ENCODE data around the gene MAD2L1. TPM values are rescaled to one million over a fixed set of nuclear protein-coding genes. Genes with fewer than 3 reads are reported as not detected.

The MAD2L1 gene
- total RNA-seq, 1 donor from 2014 or later, result 90.2 TPM

DNA sequence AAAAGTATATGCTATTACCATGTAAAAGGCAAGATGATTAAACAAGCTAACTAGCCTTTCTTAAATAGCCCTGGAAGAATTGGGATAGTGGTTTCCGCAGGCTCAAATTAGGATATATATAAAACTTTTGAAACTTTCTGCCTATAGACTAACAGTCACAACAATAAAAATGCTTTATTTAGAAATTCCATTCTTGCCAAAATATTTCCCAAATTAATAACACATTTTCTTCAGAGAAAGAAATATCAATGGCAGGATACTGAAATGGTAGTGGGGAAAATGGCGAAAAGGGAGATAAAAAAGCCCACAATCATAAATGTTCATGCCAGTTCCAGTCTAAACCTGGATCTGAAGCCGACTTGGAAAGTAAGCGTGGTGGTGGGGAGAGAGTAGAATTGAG, 56.0 kb downstream of the MAD2L1 start:
- TF ChIP-seq CTCF (conservative IDR thresholded peaks at IDR 0.05), result no peak
- Mint-ChIP-seq H3K27me3 (ENCODE audit: low read depth) (no peaks in the 10 kb centered on the region), H3K27ac (ENCODE audit: unreplicated experiment) (no peak overlapping the region), H3K4me3 (no peak overlapping the region), H3K9me3 (peaks cover 12% of the 10 kb centered on the region), H3K4me1 (no peaks in the 10 kb centered on the region), H3K36me3 (ENCODE audit: low read depth) (no peaks in the 10 kb centered on the region)
- DNase-seq (ENCODE audit: low read depth, low spot score), result no peak

- TF ChIP-seq CTCF (conservative IDR thresholded peaks at IDR 0.05), result no peak
- Mint-ChIP-seq H3K4me1 (no peaks in the 10 kb centered on the region), H3K4me3 (no peak overlapping the region), H3K36me3 (ENCODE audit: low read depth) (no peaks in the 10 kb centered on the region), H3K27me3 (ENCODE audit: low read depth) (no peaks in the 10 kb centered on the region), H3K9me3 (peaks cover 7% of the 10 kb centered on the region), H3K27ac (ENCODE audit: unreplicated experiment) (no peak overlapping the region)
- DNase-seq (ENCODE audit: low read depth, low spot score), result no peak
Measured at GRCh38 chr4:120009731-120010130, 56.9 kb downstream of the MAD2L1 start.

- Mint-ChIP-seq H3K27me3 (ENCODE audit: low read depth) (no peaks in the 10 kb centered on the region), H3K4me1 (no peaks in the 10 kb centered on the region)
Measured at GRCh38 chr4:120008957-120009356, 57.7 kb downstream of the MAD2L1 start.

DNA sequence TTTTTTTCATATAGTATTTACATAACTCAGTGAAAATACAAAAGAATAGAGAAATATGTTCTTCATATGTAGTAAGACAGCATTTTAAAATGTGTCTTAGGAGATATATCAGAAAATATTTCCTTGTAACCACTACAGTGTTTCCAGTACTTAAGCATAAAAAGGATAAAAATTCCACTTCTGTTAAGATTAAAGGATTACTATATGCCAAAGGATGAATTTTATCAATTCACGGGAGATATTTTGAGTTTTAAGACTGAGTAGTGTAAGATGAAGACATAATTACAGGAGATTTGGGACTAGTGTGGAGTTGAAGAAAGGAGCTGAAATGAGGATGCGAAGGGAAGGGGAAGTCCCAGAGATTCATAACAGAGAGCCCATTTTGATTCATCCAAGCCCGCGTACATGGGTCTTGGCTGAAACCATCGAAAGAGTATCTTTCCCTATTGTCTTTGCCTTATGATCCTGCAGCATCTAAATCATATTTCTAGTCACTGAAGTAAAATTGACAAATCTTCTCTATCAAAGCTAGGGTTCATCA, 58.7 kb downstream of the MAD2L1 start:
- H3K27ac Mint-ChIP-seq (ENCODE audit: unreplicated experiment), result no peak overlapping the region
- no peaks in the 10 kb centered on the region for H3K9me3 Mint-ChIP-seq
- H3K36me3 Mint-ChIP-seq (ENCODE audit: low read depth), result no peaks in the 10 kb centered on the region
- no peaks in the 10 kb centered on the region for H3K27me3 Mint-ChIP-seq (ENCODE audit: low read depth)
- H3K4me3 Mint-ChIP-seq, result no peak overlapping the region
- TF ChIP-seq CTCF (conservative IDR thresholded peaks at IDR 0.05), result no peak
- no peak for DNase-seq (ENCODE audit: low read depth, low spot score)
- no peaks in the 10 kb centered on the region for H3K4me1 Mint-ChIP-seq

More at GRCh38 chr4:120008957-120009356, 57.7 kb downstream of the MAD2L1 start:
- no peak overlapping the region for H3K4me3 Mint-ChIP-seq
- H3K9me3 Mint-ChIP-seq, result peaks cover 5% of the 10 kb centered on the region
- TF ChIP-seq CTCF (conservative IDR thresholded peaks at IDR 0.05), result no peak
- no peak overlapping the region for H3K27ac Mint-ChIP-seq (ENCODE audit: unreplicated experiment)
- H3K36me3 Mint-ChIP-seq (ENCODE audit: low read depth), result no peaks in the 10 kb centered on the region
- no peak for DNase-seq (ENCODE audit: low read depth, low spot score)

- no peaks in the 10 kb centered on the region for H3K27me3 Mint-ChIP-seq (ENCODE audit: low read depth)
- no peaks in the 10 kb centered on the region for H3K36me3 Mint-ChIP-seq (ENCODE audit: low read depth)
- DNase-seq (ENCODE audit: low read depth, low spot score), result no peak
- no peaks in the 10 kb centered on the region for H3K4me1 Mint-ChIP-seq
- no peaks in the 10 kb centered on the region for H3K9me3 Mint-ChIP-seq
- H3K27ac Mint-ChIP-seq (ENCODE audit: unreplicated experiment), result no peak overlapping the region
- no peak for TF ChIP-seq CTCF (conservative IDR thresholded peaks at IDR 0.05)
- H3K4me3 Mint-ChIP-seq, result no peak overlapping the region
Measured at GRCh38 chr4:120007191-120007871, 59.3 kb downstream of the MAD2L1 start.

Measured in neural crest cell (in vitro differentiated cells).